Measurements from ENCODE around the gene BUB1B.

GRCh38 chr15:40128766-40129660 is 31.9 kb upstream of the BUB1B start:
- TF ChIP-seq EP300 (IDR thresholded peaks at IDR 0.05; ENCODE audit: borderline replicate concordance) (no peak), MAX (IDR thresholded peaks at IDR 0.05) (no peak), NFIC (IDR thresholded peaks at IDR 0.05) (no peak)
